Heart left ventricle (tissue), 16 donors: ENCODE results near the gene SCFD2. TPM values are rescaled to one million over a fixed set of nuclear protein-coding genes. Genes with fewer than 3 reads are reported as not detected.

ENCODE experiments used
- ATAC-seq, 4 donors: fragments of 200-7000 bp; cut with Tn5 transposase; one replicate each; pipeline ENCODE4 v1.9.1; 2020 to 2022; ENCODE audit warnings: moderate library complexity in 4 of 4, mild to moderate bottlenecking in 3 of 4, moderate number of reproducible peaks in 1 of 4
- DNase-seq, 5 donors: peaks; one replicate each; pipeline ENCODE4 v3.0.0-alpha.2; 2020
- H3K27ac ChIP-seq, 12 donors: fragments of 200-600 bp; sonication (generic) in 4 of 12; one replicate each; pipeline versions ENCODE4 v1.5.0 to v1.8.0; 2016 to 2022; ENCODE audit warnings: mild to moderate bottlenecking in 2 of 12
- H3K27me3 ChIP-seq, 9 donors: fragments of 200-600 bp; sonication (generic) in 2 of 9; one replicate each; pipeline versions ENCODE4 v1.5.1 to v1.8.0; 2016 to 2022; ENCODE audit warnings: mild to moderate bottlenecking in 3 of 9
- H3K36me3 ChIP-seq, 9 donors: fragments of 200-600 bp; sonication (generic) in 2 of 9; one replicate each; pipeline versions ENCODE4 v1.5.0 to v1.8.0; 2018 to 2022; ENCODE audit warnings: mild to moderate bottlenecking in 2 of 9
- H3K4me1 ChIP-seq, 12 donors: fragments of 200-600 bp; sonication (generic) in 4 of 12; one replicate each; pipeline versions ENCODE4 v1.5.0 to v1.8.0; 2016 to 2022; ENCODE audit warnings: mild to moderate bottlenecking in 3 of 12
- H3K4me3 ChIP-seq, 12 donors: fragments of 200-600 bp; sonication (generic) in 4 of 12; one replicate each; pipeline versions ENCODE4 v1.5.0 to v1.8.0; 2017 to 2022; ENCODE audit warnings: mild to moderate bottlenecking in 9 of 12, moderate library complexity in 4 of 12
- H3K9me3 ChIP-seq, 12 donors: fragments of 200-600 bp; sonication (generic) in 4 of 12; one replicate each; pipeline versions ENCODE4 v1.5.0 to v1.8.0; 2016 to 2022; ENCODE audit warnings: mild to moderate bottlenecking in 1 of 12
- POLR2A ChIP-seq, 2 donors: fragments of 450-650 bp; IDR thresholded peaks; one replicate each; pipeline ENCODE4 v1.6.1; 2017; ENCODE audit warnings: antibody characterized with exemption in 2 of 2, mild to moderate bottlenecking in 2 of 2, moderate library complexity in 2 of 2
- WGBS, 4 donors: extraction: QIAGEN DNeasy Blood & Tissue Kit in 2 of 4; methylation state at CpG; one replicate each; pipeline versions ENCODE4 v1.1.5 to v1.1.7; 2013 to 2018; 5-methylcytosine and 5-hydroxymethylcytosine counted together
- intact Hi-C, 10 donors: fragments of 100-400 bp; cut with DNase I; formaldehyde crosslinking; loops; one replicate each; pipeline versions ENCODE4 v1.11.1 to v1.14.2; 2022
- polyA plus RNA-seq, 2 donors: library from polyadenylated mRNA; stranded (reverse); fragments of 200-250 nt; gene quantifications; one replicate each; pipeline ENCODE4 v1.2.3, GENCODE V29; 2013
- total RNA-seq, 9 donors: library from RNA; depleted of rRNA in 2 of 9; stranded (reverse); fragments of >200 nt in 2 of 9; fragmentation: NEBNext Ultra II Directional in 3 of 9; extraction: Animal tissue kit (Norgen Biotek cat#: 25700) in 3 of 9; gene quantifications; one replicate each; pipeline versions ENCODE4 v1.1.0 to v1.2.4, GENCODE V29; 2016 to 2023
- TF ChIP-seq, protein P1 (sequence below), 12 donors: fragments of 200-600 bp; sonication (generic) in 4 of 12; IDR thresholded peaks; one replicate each; pipeline versions ENCODE4 v1.5.0 to v1.8.0; 2018 to 2022; ENCODE audit warnings: antibody characterized with exemption in 12 of 12, mild to moderate bottlenecking in 5 of 12
- donor health status: ischemic (EF 13 %, LVEDD 7.1; RV severe dilation, severe dysfunction).
- donor health status: healthy with polysubstance abuse.
- donor health status: DM: no; HTN: yes; CAD: no.
- donor health status: DM: no; HTN: no; CAD: no.
- donor health status: ischemic (EF 25% LVEDD 6.9; RV normal size, moderate dysfunction).
- donor health status: ischemic (EF 25% LVEDD 5.7; RV mildly dilated, moderate dysfunction).
- donor health status: healthy.
- donor health status: DM: yes; HTN: yes; CAD: no.
- donor health status: ischemic (EF 35%, LVEDD 5.7; RV mildly dilated, moderate dysfunction).
- donor health status: nonischemic (EF 11% LVEDD 7.7; RV severe dilation, severe dysfunction).
- donor health status: DM: yes; HTN: yes; CAD: no.
- donor health status: PGD.
- donor health status: ischemic (EF 29% LVEDD 5.4; RV normal size, mild dysfunction).
- donor health status: nonischemic (EF 23%, LVEDD 6.1; RV moderate dilation, normal function).

Gene SCFD2
- total and polyA plus RNA-seq, 11 donors = 3.7 to 14.0 (median 9.8) TPM

DNA sequence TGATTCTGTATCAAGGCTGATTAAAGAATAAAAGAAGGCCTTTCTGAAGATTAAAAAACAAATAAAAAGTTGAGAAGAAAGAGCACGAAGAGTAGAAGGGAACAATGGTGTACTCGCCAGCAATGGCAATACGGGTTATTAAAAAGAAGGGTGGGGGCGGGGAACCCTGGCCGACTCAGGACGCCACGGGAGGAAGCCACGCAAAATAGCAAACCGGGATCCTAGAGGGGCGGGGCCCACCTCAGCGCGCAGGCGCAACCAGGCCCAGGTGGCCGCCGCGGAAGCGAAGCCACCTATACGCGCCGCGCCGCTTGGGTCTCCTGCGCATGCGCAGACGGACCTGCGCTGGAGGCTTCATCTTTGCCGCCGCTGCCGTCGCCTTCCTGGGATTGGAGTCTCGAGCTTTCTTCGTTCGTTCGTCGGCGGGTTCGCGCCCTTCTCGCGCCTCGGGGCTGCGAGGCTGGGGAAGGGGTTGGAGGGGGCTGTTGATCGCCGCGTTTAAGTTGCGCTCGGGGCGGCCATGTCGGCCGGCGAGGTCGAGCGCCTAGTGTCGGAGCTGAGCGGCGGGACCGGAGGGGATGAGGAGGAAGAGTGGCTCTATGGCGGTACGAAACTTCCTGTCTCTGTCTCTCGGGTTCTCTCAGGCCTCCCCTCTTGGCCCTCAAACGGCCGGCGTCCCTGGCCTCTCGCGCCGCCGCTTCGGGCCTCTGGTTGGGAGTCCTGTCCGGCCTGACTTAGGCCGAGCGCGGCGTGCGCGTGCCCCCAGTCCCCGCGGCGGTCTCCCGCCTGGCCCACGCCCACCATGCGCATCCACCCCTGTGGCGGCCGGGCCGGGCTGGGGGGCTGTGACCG lies 11.7 kb upstream of the SCFD2 start, which contains the start of gene FIP1L1:
FIP1L1 (plus strand) TSS at position 323 of the 852 bp plus-strand sequence; CDS start at position 521, 198 bp downstream.
- peaks cover 0 to 14% (median 6%) of the 10 kb centered on the region in 9 donors for H3K36me3 ChIP-seq
- TF ChIP-seq, protein P1, sequence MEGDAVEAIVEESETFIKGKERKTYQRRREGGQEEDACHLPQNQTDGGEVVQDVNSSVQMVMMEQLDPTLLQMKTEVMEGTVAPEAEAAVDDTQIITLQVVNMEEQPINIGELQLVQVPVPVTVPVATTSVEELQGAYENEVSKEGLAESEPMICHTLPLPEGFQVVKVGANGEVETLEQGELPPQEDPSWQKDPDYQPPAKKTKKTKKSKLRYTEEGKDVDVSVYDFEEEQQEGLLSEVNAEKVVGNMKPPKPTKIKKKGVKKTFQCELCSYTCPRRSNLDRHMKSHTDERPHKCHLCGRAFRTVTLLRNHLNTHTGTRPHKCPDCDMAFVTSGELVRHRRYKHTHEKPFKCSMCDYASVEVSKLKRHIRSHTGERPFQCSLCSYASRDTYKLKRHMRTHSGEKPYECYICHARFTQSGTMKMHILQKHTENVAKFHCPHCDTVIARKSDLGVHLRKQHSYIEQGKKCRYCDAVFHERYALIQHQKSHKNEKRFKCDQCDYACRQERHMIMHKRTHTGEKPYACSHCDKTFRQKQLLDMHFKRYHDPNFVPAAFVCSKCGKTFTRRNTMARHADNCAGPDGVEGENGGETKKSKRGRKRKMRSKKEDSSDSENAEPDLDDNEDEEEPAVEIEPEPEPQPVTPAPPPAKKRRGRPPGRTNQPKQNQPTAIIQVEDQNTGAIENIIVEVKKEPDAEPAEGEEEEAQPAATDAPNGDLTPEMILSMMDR (IDR thresholded peaks at IDR 0.05) = no peak
- TF ChIP-seq POLR2A (IDR thresholded peaks at IDR 0.05) = peak in 1 of 2 donors; percentile 77
- peak within 1 kb of the TSS; percentile 73 to 94 (median 90) for H3K27ac ChIP-seq
- peak within 1 kb of the TSS; percentile 50 to 97 (median 88) for H3K4me3 ChIP-seq
- WGBS, 4 donors = 0 to 1% (median 0%) methylated on average over 48 to 85 of the region's 85 CpGs
- peak; percentile 99 to 100 (median 100) for ATAC-seq
- H3K27me3 ChIP-seq = no peaks in the 10 kb centered on the region
- no peaks in the 10 kb centered on the region for H3K9me3 ChIP-seq
- DNase-seq = peak; percentile 93 to 98 (median 96)
- H3K4me1 ChIP-seq = peaks cover 0 to 26% (median 20%) of the 10 kb centered on the region in 12 donors
- intact Hi-C loops = loop anchor here in 7 of 10 donors (1.0 to 10.0 kb wide), 5 partner anchors 11 to 1343 kb away; partner anchors contain the start of genes SCFD2 (in 1 of the 7) and SGCB (in 1 of the 7)

GRCh38 chr4:53376900-53377299 lies 11.0 kb upstream of the SCFD2 start:
- intact Hi-C loops = loop anchor here in 7 of 10 donors (1.0 to 10.0 kb wide), 5 partner anchors 11 to 1342 kb away; partner anchors contain the start of genes SCFD2 (in 1 of the 7) and SGCB (in 1 of the 7)
- H3K4me1 ChIP-seq = peaks cover 0 to 26% (median 20%) of the 10 kb centered on the region in 12 donors
- peak overlapping the region in 11 of 12 donors; percentile 50 to 97 (median 89) for H3K4me3 ChIP-seq
- H3K36me3 ChIP-seq = peaks cover 0 to 7% (median 0%) of the 10 kb centered on the region in 9 donors
- no peak for TF ChIP-seq POLR2A (IDR thresholded peaks at IDR 0.05)
- TF ChIP-seq, protein P1 (IDR thresholded peaks at IDR 0.05) = no peak
- DNase-seq (no peak), ATAC-seq (no peak)
- H3K9me3 ChIP-seq = no peaks in the 10 kb centered on the region
- 60 to 67% (median 64%) methylated on average over 5 of the region's 5 CpGs for WGBS, 4 donors
- peaks cover 0 to 5% (median 0%) of the 10 kb centered on the region in 9 donors for H3K27me3 ChIP-seq
- H3K27ac ChIP-seq = peak overlapping the region in 11 of 12 donors; percentile 73 to 94 (median 90)

DNA sequence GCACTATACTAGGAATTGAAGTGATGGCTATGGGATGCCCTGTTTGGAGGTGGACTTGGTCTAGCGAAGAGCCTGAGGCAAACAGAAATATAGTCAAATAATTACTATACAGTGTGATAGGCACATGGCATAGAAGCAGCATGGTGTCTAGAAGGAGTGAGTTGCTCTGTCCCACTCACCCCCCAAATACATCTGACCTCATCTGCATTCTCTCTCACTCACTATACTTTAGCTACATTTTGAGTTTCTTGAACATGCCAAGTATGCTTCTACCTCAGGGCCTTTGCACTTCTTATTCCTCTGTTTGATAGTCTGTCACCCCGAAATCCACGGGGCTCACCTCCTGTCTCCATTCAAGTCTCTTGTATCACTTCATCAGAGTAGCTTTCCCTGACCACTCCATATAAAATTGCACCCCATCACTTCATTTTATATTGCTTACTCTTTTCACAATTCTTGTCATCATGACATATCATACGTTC lies 9.0 kb upstream of the SCFD2 start:
- Histone ChIP-seq H3K27me3 (peaks cover 0 to 23% (median 0%) of the 10 kb centered on the region in 9 donors), H3K4me3 (no peak overlapping the region), H3K27ac (no peak overlapping the region), H3K9me3 (no peaks in the 10 kb centered on the region), H3K36me3 (peaks cover 0 to under 1% (median 0%) of the 10 kb centered on the region in 9 donors), H3K4me1 (peaks cover 0 to 22% (median 14%) of the 10 kb centered on the region in 12 donors)
- DNase-seq (no peak), ATAC-seq (no peak)
- WGBS, 4 donors = 75 to 83% (median 80%) methylated on average over 4 of the region's 4 CpGs
- TF ChIP-seq, protein P1 (IDR thresholded peaks at IDR 0.05) = no peak
- intact Hi-C loops = loop anchor here in 7 of 10 donors (5.0 to 10.0 kb wide), 4 partner anchors 180 to 1340 kb away; partner anchors contain the start of gene SGCB (in 1 of the 7)
